GM19328 (cell line): ENCODE data around the gene HP1BP3.

ENCODE experiments used
- ATAC-seq: cut with Tn5 transposase; IDR thresholded peaks from one replicate; pipeline ENCODE4 v1.9.1; 2021; ENCODE audit warnings: mild to moderate bottlenecking, moderate library complexity; ENCODE audit not compliant: unreplicated experiment

The HP1BP3 gene

DNA sequence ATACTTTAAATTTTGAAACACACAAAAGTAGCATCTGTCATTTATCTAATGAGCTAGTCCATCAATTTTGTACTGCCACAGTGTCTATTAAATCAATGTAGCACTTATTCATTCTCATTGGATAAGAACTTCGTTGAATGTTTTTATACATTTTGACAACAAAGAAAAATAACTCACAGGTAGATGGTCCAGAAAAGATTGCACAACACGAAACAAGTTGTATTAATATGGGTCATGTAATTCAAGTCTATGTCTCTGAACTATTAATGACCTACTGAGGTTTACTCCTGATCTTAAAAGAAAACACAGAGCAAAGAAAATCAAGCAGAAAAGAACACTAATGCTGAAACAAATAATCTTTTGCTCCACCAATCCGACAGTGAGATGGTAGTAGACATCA is 15.3 kb downstream of the HP1BP3 start:
- ATAC-seq = no peak

DNA sequence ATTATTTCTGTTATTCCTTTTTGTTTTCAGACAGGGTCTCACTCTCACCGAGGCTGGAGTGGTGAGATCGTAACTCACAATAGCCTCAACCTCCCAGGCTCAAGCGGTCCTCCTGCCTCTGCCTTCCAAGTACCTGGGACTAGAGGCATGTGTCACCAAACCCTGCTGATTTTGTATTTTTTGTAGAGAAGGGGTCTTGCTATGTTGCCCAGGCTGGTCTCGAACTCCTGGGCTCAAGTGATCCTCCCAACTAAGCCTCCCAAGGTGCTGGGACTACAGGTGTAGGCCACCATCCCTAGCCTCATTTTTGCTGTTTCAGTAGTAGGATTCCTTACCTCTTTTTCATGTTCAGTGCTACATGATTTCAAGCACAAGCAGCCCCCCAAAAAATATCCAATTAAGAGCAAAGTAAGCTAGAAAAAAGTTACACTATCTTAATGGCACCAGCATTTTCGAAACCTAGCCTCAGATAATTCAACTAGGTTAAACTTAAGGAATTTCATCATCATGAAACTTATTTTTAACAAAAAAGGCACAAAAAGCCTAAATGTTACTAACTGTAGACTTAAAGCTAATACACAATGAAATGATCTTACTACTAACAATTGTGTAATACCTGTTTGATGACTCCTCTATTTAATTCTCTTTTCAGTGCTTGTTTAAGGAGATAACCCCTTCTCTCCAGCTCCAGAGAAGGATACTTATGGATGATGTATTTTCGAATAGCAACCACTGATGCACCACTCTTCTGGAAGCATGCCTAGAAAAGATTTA is 16.6 kb downstream of the HP1BP3 start:
- no peak for ATAC-seq

DNA sequence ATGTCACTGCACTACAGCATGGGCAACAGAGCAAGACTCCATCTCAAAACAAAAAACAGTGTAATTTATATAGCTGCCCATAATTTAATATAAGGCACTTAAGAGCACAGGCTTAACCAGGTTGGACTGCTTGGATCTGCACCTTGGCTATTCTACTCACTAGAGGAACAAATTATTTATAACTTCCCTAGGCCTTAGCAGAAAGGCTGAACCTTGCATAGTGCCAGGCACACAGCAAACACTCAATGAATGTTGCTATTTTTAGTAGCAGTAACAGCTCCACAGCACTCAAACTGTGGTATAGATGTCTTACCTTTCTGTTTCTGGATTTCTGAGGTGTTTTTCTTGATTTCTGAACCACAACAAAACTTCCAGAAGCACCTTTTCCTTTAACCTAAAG is 19.8 kb downstream of the HP1BP3 start:
- ATAC-seq = no peak

DNA sequence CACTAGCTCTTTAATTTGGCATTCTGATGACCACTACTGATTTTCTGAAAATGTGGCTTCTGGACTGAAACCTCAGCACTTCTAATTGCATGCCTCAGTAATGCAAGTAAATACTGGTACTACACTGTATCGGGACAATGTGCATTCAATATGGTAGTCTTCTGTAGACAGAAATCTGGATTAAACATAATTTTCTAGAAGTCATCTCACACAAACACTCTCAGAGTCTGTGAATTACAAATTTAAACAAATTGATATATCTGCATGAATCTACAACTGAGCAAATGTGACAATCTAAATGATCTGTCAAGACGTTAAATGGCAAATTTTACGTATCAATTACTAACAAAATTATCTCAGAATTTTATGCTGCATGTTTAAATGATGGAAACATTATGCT is 23.7 kb downstream of the HP1BP3 start:
- no peak for ATAC-seq

DNA sequence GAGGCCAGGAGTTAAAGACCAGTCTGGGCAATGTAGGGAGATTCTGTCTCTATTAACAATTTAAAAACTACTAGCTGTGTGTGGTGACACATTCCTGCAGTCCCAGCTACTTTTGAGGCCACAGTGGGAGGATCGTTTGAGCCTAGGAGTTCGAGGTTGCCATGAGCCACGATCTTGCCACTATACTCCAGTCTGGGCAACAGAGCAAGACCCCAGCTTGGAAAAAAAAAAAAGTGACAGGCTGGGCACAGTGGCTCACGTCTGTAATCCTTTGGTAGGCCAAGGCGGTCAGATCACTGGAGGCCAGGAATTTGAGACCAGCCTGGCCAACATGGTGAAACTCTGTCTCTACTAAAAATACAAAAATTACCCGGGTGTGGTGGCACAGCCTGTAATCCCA is 26.8 kb downstream of the HP1BP3 start:
- ATAC-seq = no peak

DNA sequence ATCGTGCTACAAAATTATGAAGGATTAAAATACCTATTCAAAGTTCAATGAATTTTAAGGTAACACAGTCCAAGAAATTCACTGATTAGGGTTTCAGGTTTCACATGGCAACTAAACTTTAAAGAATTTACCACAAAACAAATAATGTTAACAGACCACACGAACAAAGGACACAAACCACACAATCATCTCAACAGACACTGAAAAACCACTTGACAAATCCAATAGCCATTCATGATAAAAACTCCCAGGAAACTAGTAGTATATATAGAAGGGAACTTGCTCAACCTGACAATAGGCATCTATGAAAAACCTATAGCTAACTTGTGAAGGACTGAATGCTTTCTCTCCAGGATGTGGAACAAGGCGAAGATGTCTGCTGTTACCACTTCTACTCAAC is 33.5 kb downstream of the HP1BP3 start:
- no peak for ATAC-seq

DNA sequence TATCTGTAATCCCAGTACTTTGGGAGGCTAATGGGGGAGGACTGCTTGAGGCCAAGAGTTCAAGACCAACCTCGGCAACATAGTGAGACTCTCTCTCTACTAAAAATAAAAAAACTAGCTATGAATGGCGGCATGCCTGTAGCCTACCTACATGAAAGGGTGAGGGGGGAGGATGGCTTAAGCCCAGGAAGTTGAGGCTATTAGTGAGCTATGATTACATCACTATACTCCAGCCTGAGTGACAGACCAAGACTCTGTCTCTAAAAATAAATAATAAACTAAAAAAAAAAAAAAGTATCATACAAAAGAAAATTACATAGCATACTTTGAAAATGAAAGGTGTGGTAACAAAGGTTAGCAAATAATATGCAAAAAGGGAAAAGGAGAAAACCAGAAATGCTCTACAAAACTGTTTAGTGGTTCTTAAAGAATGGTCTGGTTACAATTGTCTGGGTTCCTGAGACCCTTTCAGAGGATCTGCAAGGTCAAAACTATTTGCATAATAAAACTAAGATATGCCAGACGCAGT is 35.6 kb downstream of the HP1BP3 start:
- ATAC-seq = no peak

DNA sequence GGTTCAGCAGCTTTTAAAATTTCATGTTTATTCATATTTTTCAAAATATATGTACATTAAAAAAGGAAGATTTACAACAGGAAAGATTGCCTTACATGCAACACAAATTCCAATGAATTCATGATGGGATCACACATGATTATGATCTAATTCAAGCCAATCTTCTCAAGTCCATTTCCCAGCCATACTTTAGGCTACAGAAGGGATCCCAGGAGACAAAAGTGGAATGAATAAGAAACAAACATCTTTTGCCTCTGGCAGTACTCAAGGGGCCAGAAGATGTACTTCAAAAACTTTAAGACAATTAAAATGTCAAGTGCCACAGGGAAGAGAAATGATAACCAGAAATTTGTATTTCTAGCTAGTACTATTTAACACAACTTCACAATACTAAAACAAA is 44.4 kb downstream of the HP1BP3 start:
- ATAC-seq = no peak

DNA sequence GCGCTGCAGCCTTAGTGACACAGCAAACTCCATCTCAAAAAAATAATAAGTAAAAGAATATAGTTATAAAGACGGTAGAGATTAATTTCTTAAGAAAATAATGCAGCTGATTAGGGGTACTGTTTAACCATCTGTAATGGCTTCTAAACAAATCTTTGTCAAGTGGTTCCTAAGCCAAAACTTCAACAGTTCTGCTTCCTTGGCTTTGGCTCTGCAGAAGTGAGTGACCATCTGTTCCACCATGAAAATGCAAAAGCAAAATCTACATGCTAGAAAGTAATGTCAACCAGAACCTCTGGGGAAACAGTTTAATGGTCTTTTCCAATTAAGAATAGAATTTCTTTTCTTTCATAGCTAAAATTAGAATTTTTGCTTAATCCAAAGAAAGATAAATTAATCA is 46.3 kb downstream of the HP1BP3 start:
- no peak for ATAC-seq

DNA sequence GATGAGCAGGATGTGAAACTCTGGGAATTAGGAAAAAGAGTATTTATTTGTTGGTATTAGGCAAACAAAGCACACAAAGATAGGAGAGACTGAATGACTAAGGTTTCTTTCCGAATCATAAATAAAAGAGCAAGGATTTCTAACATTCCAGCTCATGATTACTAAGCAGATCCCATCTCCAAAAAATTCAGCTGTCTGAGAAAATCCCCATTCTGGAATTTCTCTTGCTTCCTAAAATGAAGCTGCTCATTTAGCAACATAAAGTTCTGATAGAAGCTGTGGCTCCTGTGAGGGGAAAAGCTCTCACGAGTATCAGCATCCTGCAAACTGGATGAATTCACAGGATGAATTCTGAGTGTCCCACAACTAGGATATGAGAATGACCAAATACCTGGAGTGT is 47.9 kb downstream of the HP1BP3 start:
- no peak for ATAC-seq

DNA sequence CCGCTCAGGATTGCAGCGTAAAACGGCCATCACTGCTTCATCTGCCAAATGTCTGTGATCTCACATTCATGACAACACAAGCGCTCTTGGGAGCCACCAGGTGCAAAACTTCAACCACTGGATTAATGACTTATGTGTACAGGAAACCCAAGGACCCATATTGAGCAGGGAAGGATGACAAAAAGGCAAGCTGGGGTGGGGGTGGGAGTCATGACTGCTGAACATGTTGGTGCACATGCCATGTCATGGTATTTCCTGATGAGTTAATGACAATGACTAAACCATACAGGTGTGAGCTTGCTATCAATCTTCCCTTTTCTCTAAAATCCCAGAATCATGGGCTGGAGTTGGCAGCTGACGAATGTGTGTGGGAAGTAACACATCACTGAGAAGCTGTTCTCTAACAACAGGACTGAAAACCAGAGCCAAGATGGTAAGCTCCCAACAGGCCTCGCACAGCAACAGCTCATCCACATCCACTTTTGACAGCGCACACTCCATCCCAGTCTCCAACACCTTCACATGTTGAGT is 51.5 kb downstream of the HP1BP3 start:
- ATAC-seq = no peak

DNA sequence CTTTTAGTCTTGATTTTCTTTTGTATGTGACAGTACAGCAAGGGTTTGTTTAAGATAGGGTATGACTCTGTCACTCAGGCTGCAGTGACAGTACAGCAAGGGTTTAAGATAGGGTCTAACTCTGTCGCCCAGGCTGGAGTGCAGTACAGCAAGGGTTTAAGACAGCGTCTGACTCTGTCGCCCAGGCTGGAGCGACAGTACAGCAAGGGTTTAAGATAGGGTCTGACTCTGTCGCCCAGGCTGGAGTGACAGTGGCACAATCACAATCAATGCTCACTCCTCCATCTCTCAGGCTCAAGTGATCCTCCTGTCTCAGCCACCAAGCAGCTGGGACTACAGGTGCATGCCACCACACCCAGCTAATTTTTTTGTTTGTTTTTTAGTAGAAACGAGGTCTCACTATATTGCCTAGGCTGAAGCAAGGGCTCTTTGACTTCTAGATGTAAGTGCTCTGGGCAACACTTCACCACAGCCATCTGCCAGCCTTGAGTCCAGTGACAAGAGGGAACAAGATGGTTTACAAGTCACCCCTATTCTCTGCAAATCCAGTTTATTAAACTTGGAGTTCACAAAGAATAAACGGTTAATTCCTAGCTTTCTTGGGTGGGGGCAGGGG is 53.6 kb downstream of the HP1BP3 start:
- ATAC-seq = no peak

DNA sequence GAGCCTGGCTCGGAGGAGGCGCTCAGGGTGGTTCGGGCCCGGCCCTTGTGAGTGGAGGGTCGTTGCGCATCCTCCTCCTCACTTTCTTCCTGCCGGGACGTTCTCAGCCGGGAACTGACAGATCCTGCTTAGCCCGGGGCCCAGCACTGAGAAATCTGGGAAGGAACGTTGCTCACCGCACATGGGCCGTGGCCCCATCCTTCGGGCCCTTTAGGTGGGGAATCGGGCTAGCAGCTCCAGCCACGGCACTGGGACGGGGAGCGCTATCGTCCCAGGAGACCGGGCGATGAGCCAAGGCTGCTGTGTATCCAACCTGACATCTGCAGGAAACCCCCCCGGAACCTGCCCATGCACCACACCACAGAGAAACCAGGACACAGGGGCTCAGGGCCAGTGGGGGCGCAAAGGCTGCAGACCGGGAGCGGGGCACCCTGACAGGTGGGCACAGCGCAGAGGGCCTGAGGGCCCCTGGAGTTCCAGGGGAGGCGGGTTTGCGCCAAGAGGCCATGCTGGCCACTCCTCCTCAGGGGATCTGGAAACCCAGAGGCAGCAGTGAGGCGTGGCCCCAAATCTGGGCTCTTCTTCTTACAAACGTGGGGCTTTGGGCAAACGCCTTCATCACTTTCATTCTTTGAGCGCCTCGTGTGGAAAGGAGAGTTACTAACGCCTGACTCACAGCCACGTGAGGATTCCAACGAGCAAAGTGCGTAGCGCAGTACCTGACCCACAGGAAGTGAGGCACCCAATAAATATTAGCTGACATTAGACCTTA is 54.3 kb downstream of the HP1BP3 start, which contains the start of gene SH2D5:
SH2D5 (minus strand) TSS at position 116 of the 772 bp plus-strand sequence. CDS start 4,659 bp downstream, outside the sequence.
- ATAC-seq = peak; percentile 47

DNA sequence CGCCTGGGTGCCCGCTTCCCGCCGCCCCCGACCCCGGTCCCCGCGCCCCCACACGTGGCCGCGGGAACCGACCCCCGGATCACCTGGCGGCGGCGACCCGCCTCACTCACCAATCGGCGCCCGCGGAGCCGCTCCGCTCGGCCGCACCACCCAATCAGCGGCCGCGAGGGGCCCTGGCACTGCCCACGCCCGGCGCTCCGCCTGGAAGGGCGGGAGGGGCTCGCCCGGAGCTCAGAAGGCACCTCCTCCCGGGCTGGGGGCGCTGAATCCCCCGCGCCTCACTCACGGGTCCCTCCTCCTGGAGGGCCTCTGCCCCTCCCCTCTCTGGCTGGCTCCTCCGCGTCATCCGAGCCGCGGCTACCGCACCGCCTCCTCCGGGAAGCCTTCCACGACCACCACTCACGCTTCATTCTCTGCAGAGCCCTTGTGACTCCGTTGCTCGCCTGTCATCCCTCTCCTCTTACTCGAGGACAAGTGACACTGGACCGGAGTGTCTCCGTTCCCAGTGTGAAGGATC is 55.0 kb downstream of the HP1BP3 start:
- ATAC-seq = peak; percentile 60

DNA sequence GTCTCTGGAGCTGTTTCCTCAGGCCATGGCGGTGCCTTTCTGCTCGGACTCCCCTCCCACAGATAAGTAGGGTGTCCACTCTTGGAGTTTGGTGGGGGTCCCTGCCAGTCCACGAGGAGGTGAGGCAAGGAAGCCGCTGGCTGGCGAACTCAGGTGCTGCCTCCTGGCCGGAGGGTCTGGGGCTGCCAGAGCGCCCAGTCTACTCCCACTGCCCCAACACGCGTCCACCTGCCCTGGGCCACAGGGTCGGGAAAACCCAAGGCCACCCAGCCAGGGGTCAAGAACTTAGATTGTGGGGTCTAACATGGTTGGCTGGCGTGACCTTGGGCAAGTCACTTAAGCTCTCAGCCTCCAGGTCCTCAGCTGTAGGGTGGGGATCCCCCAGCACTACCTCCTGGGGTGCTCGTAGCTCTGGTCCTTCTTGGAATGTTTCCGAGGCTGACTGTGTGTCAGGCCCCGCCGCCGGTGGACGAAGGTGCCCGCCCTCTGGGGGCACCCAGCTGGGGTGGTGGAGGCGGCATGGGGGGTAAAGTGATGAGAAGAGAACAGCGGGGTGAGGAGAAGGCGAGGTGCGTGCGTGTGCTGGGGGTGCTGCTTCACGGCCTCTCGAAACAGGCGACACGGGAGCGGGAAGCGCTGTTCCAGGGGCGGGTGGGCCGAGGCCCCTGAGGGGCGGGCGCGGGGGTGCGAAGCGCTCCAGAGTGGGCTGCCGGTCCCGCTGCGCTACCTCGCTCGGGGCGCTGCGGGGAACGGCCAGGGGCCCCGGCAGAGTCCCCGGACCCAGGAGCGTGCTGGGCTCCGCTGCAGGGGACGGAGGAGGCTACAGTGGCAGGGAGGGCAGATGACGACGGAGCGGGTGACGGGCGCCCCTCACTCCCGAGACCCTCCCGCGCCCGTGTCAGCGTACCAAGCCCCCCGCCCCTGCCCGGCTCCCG is 55.8 kb downstream of the HP1BP3 start:
- no peak for ATAC-seq

DNA sequence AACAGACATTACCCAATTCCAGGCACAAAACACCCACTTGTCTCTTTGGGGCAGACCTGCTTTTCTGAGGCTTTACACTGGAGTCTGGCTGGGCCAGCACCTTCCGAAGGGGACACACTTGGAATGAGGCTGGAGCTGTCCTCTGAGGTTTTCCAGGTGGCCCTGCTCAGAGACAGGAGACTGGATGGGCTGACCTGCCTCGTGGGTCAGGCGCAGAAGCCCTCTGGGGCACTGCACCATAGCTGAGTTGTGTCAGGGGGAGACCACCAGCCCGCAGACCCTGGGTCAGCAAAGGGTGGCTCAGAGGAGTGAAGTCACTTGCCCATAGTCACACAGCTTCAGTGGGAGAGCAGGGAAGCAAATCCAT is 56.4 kb downstream of the HP1BP3 start:
- ATAC-seq = no peak

DNA sequence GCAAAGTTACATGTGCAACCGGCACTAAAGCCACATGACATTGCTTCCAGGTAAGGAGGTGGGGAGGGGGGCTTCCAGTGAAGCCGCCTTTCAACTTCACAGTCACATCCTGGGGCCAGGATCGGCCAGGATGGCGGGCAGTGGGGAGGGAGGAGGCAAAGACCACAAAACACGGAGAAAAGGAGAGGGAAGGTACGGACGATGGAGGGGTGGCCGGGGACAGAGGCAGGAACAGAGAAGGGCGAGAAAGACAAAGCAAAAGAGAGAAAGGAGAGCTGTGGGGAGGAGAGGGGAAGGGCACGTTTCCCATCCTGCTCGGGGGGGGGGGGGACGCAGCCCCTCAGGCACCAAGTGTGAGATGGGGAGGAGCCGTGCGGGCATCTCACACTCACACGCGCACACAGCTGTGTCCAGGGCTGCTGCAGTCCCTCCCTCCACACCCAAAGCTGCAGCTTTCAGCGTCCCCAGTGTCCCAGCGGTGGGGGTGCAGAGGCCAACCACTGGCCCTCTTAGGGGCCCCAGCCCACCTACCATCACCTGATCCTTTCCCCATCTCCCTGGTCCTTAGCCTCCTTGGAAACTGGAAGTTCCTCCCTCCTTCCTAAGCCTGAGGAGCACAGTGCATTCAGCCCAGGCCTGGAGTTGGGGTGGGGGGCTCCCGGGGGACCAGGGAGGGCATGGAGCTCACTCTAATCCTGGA is 57.0 kb downstream of the HP1BP3 start:
- no peak for ATAC-seq

DNA sequence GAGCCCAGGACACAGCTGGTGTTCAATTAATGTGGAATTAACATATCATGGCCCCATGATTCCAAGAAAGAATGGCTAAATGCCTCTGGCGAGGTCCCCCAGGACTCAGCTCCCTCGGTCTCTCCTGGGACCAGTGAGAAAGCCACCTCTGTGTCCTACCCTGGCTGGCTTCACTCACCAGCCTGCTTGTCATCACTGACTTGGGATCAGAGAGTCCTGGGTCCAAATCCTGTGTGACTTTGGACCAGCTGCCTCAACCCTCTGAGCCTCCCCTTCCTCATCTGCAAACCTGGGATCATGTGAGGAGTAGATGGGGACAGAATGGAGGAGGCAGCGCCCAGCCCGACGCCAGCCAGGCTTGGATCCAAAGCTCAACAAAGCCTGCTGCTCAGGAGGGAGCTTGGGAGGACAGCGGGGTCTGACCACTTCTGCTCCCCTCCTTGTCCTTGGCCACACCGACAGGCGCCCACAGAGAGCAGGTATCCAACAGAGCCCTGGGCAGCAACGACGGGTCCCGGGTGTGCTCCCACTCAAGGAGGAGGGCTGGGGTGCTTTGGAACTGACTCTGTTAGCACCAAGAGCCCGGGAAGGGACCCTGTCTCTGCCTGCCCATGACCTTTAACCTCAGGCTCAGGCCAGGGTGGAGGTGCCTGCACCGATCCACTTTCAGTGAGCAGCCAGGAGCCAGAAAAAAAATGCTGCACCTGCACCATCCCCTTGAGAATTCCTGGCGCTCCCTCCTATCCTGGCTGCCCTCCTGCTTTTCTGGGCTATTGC is 57.8 kb downstream of the HP1BP3 start:
- no peak for ATAC-seq
